Endodermal cell (in vitro differentiated cells): ENCODE data around the gene FUT7. TPM values are rescaled to one million over a fixed set of nuclear protein-coding genes. Genes with fewer than 3 reads are reported as not detected.
A peak's percentile ranks its signal among the peaks of the same experiment; 100 is the strongest.

ENCODE experiments used
- DNase-seq: peaks from one replicate; pipeline ENCODE4 v3.0.0-alpha.2; 2017
- H3K27ac ChIP-seq: 2 replicates; pipeline ENCODE4 v1.5.1; 2013; ENCODE audit warnings: mild to moderate bottlenecking, low read depth, low read length, moderate library complexity
- H3K27me3 ChIP-seq: 2 replicates; pipeline ENCODE4 v1.6.1; 2013; ENCODE audit warnings: mild to moderate bottlenecking, low read length, moderate library complexity; ENCODE audit not compliant: insufficient read depth, control insufficient read depth, poor library complexity, severe bottlenecking
- H3K36me3 ChIP-seq: 2 replicates; pipeline ENCODE4 v1.7.0; 2013; ENCODE audit warnings: mild to moderate bottlenecking, low read length, moderate library complexity; ENCODE audit not compliant: control insufficient read depth, insufficient read depth
- H3K4me1 ChIP-seq: one replicate; pipeline ENCODE4 v1.7.0; 2013; ENCODE audit warnings: low read length; ENCODE audit not compliant: control insufficient read depth, insufficient read depth
- H3K4me3 ChIP-seq: 2 replicates; pipeline ENCODE4 v1.5.1; 2013; ENCODE audit warnings: mild to moderate bottlenecking, low read length, moderate library complexity
- H3K9ac ChIP-seq: 2 replicates; pipeline ENCODE4 v1.6.1; 2013; ENCODE audit warnings: mild to moderate bottlenecking, low read length, moderate library complexity; ENCODE audit not compliant: poor library complexity, severe bottlenecking; ENCODE audit errors: extremely low read depth
- H3K9me3 ChIP-seq: 2 replicates; pipeline ENCODE4 v1.6.1; 2013; ENCODE audit warnings: mild to moderate bottlenecking, low read length, moderate library complexity; ENCODE audit not compliant: control insufficient read depth
- H3K27ac Mint-ChIP-seq: 2 replicates; pipeline ENCODE4 v1.8.0; 2020; ENCODE audit warnings: mixed read lengths
- H3K27me3 Mint-ChIP-seq: 2 replicates; pipeline ENCODE4 v1.8.0; 2021; ENCODE audit warnings: mild to moderate bottlenecking, mixed read lengths; ENCODE audit not compliant: insufficient read depth
- H3K36me3 Mint-ChIP-seq: 2 replicates; pipeline ENCODE4 v1.8.0; 2020; ENCODE audit warnings: low read depth, mixed read lengths
- H3K4me1 Mint-ChIP-seq: 2 replicates; pipeline ENCODE4 v1.8.0; 2020; ENCODE audit warnings: mixed read lengths
- H3K4me3 Mint-ChIP-seq: 2 replicates; pipeline ENCODE4 v1.8.0; 2020; ENCODE audit warnings: mild to moderate bottlenecking, moderate library complexity, mixed read lengths
- H3K9me3 Mint-ChIP-seq: 2 replicates; pipeline ENCODE4 v1.8.0; 2020; ENCODE audit warnings: mild to moderate bottlenecking, mixed read lengths
- CTCF ChIP-seq: fragments of 200-600 bp; sonication (generic); conservative IDR thresholded peaks from 2 replicates; pipeline ENCODE4 v1.5.0; 2021; ENCODE audit warnings: antibody characterized with exemption, mild to moderate bottlenecking
- WGBS, 2 experiments: methylation state at CpG; one replicate each; pipeline versions ENCODE4 v1.1.5 to v1.1.7; 2013; ENCODE audit warnings: missing lambda C conversion rate in 2 of 2, mixed read lengths in 1 of 2; ENCODE audit not compliant: insufficient coverage in 1 of 2, insufficient read length in 1 of 2; 5-methylcytosine and 5-hydroxymethylcytosine counted together
- total RNA-seq, 2 donors: library from RNA; stranded (reverse); fragmentation: NEBNext Ultra II Directional in 1 of 2; extraction: Animal tissue kit (Norgen Biotek cat#: 25700) in 1 of 2; gene quantifications; 2 replicates in 1 of 2; 3 replicates in 1 of 2; pipeline ENCODE4 v1.2.1, GENCODE V29; 2021

Gene FUT7
- total RNA-seq, 2 donors from 2014 or later: not detected

GRCh38 chr9:137073992-137074399 is 42.1 kb upstream of the FUT7 start:
- no peak for TF ChIP-seq CTCF
- no peak overlapping the region for H3K27ac ChIP-seq
- Mint-ChIP-seq H3K27me3 (peaks cover 38% of the 10 kb centered on the region), H3K4me1 (peaks cover 4% of the 10 kb centered on the region), H3K36me3 (no peaks in the 10 kb centered on the region), H3K27ac (no peak overlapping the region), H3K4me3 (no peak overlapping the region), H3K9me3 (no peaks in the 10 kb centered on the region)
- no peak overlapping the region for H3K4me3 ChIP-seq
- 93% methylated on average over 8 of the region's 8 CpGs for WGBS, 2 experiments
- H3K4me1 ChIP-seq: no peaks in the 10 kb centered on the region
- H3K9me3 ChIP-seq: no peaks in the 10 kb centered on the region
- H3K27me3 ChIP-seq: peaks cover 25% of the 10 kb centered on the region
- no peak for DNase-seq
- no peak overlapping the region for H3K9ac ChIP-seq
- no peaks in the 10 kb centered on the region for H3K36me3 ChIP-seq

DNA sequence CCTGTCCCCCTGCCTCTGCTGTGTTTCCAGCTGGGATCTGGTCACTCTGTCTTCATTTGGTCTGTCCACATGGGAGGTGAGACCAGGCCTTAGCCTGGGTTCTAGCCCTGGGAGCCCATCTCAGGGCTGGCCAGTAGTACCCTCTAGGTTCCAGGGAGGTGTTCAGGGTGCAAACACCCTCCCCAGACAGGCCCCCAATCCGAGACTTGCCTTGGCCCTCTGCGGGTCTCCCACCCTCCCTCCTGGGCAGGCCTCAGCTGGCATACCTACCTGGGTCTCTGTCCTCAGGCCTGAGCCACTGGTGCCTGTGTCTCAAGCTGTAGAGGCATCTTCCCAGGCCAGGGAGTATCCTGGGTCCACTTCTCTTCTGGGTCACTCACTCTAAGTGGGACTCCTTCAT is 39.4 kb upstream of the FUT7 start:
- peaks cover 15% of the 10 kb centered on the region for H3K4me1 Mint-ChIP-seq
- 94 to 100% methylated on average over 2 of the region's 2 CpGs for WGBS, 2 experiments
- Histone ChIP-seq H3K4me1 (peaks cover 3% of the 10 kb centered on the region), H3K9ac (no peak overlapping the region), H3K36me3 (no peaks in the 10 kb centered on the region), H3K27me3 (peaks cover 3% of the 10 kb centered on the region), H3K4me3 (peak overlapping the region; percentile 66), H3K27ac (peak overlapping the region; percentile 66), H3K9me3 (no peaks in the 10 kb centered on the region)
- H3K4me3 Mint-ChIP-seq: peak overlapping the region; percentile 54
- no peaks in the 10 kb centered on the region for H3K9me3 Mint-ChIP-seq
- H3K36me3 Mint-ChIP-seq: no peaks in the 10 kb centered on the region
- no peak overlapping the region for H3K27ac Mint-ChIP-seq
- no peak for TF ChIP-seq CTCF
- H3K27me3 Mint-ChIP-seq: peaks cover 18% of the 10 kb centered on the region
- no peak for DNase-seq

DNA sequence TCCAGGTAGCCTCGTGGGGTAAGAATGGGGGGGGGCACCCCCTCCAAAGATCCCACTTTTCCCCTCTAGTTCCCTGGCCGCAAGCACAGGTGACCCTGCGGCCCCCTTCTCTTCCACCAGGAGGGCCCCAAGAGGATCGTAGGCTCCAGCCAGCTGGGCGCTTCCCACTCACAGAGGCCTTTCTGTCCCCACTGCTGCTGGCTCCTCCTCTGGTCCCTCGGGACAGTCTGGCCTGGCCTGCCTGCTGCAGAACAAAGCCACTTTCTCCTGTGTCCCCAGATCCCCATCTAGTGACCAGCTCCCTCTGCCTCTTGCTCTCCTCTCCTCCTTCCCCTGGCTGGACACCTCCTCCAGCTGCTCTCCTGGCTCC is 39.0 kb upstream of the FUT7 start:
- H3K27ac Mint-ChIP-seq: no peak overlapping the region
- no peaks in the 10 kb centered on the region for H3K9me3 Mint-ChIP-seq

More for the DNA sequence above, 39.0 kb upstream of the FUT7 start:
- Histone ChIP-seq H3K36me3 (no peaks in the 10 kb centered on the region), H3K27me3 (no peaks in the 10 kb centered on the region), H3K27ac (peak overlapping the region; percentile 66), H3K4me1 (peaks cover 3% of the 10 kb centered on the region), H3K9ac (no peak overlapping the region), H3K4me3 (peak overlapping the region; percentile 66), H3K9me3 (no peaks in the 10 kb centered on the region)
- 43 to 44% methylated on average over 3 to 6 of the region's 6 CpGs for WGBS, 2 experiments
- Mint-ChIP-seq H3K4me1 (peaks cover 15% of the 10 kb centered on the region), H3K4me3 (peak overlapping the region; percentile 54), H3K27me3 (peaks cover 14% of the 10 kb centered on the region), H3K36me3 (no peaks in the 10 kb centered on the region)
- no peak for DNase-seq
- TF ChIP-seq CTCF: peak; percentile 65
